Esophagus muscularis mucosa (tissue), 4 donors: ENCODE data around the gene EEF1AKMT3. TPM values are rescaled to one million over a fixed set of nuclear protein-coding genes. Genes with fewer than 3 reads are reported as not detected.

Experiments used
- DNase-seq: peaks from one replicate; pipeline ENCODE4 v3.0.0-alpha.2; 2017; ENCODE audit errors: extremely low spot score
- H3K27ac ChIP-seq, 4 donors: fragments of 200-600 bp; sonication (generic); replicated peaks in 1 of 4; 1 replicate in 3 of 4; 2 replicates in 1 of 4; pipeline ENCODE4 v1.5.1; 2016 to 2019; ENCODE audit warnings: mild to moderate bottlenecking in 1 of 4
- H3K27me3 ChIP-seq, 4 donors: fragments of 200-600 bp; sonication (generic); one replicate each; pipeline versions ENCODE4 v1.5.1 to v1.6.0; 2016 to 2019
- H3K36me3 ChIP-seq, 4 donors: fragments of 200-600 bp; sonication (generic); one replicate each; pipeline ENCODE4 v1.5.1; 2016 to 2019
- H3K4me1 ChIP-seq, 4 donors: fragments of 200-600 bp; sonication (generic); one replicate each; pipeline ENCODE4 v1.5.1; 2016 to 2019
- H3K4me3 ChIP-seq, 4 donors: fragments of 200-600 bp; sonication (generic); 1 replicate in 2 of 4; 2 replicates in 2 of 4; pipeline ENCODE4 v1.5.1; 2016 to 2019; ENCODE audit warnings: mild to moderate bottlenecking in 4 of 4, moderate library complexity in 1 of 4
- H3K9me3 ChIP-seq, 4 donors: fragments of 200-600 bp; sonication (generic); 1 replicate in 3 of 4; 2 replicates in 1 of 4; pipeline ENCODE4 v1.5.1; 2016 to 2019
- EP300 ChIP-seq: sonication (generic); formaldehyde crosslinking; IDR thresholded peaks from one replicate; pipeline ENCODE4 v1.6.1; 2017; ENCODE audit warnings: antibody characterized with exemption
- POLR2A ChIP-seq: fragments of 450-650 bp; IDR thresholded peaks from one replicate; pipeline ENCODE4 v1.6.1; 2017; ENCODE audit warnings: antibody characterized with exemption, moderate library complexity, mild to moderate bottlenecking, low read depth
- POLR2AphosphoS5 ChIP-seq, 2 donors: sonication (generic); formaldehyde crosslinking; IDR thresholded peaks; one replicate each; pipeline ENCODE4 v1.6.1; 2017; ENCODE audit warnings: antibody characterized with exemption in 2 of 2
- WGBS: methylation state at CpG from one replicate; pipeline ENCODE4 v1.1.5; 2018; 5-methylcytosine and 5-hydroxymethylcytosine counted together
- intact Hi-C: fragments of 100-400 bp; cut with DNase I; formaldehyde crosslinking; loops from one replicate; pipeline ENCODE4 v1.15.1; 2023
- total RNA-seq, 4 donors: library from RNA; depleted of rRNA; stranded (reverse); fragments of >200 nt; gene quantifications; one replicate each; pipeline versions ENCODE4 v1.1.0 to v1.2.1, GENCODE V29; 2016
- TF ChIP-seq, protein P1 (sequence below), 3 experiments: fragments of 200-600 bp in 2 of 3; fragments of 450-650 bp in 1 of 3; sonication (generic) in 2 of 3; IDR thresholded peaks; one replicate each; pipeline ENCODE4 v1.5.1; 2017 to 2019; ENCODE audit warnings: antibody characterized with exemption in 3 of 3, mild to moderate bottlenecking in 2 of 3, moderate library complexity in 1 of 3

The EEF1AKMT3 gene
- total RNA-seq, 4 donors from 2014 or later = 6.6 to 13.2 (median 10.0) TPM

DNA sequence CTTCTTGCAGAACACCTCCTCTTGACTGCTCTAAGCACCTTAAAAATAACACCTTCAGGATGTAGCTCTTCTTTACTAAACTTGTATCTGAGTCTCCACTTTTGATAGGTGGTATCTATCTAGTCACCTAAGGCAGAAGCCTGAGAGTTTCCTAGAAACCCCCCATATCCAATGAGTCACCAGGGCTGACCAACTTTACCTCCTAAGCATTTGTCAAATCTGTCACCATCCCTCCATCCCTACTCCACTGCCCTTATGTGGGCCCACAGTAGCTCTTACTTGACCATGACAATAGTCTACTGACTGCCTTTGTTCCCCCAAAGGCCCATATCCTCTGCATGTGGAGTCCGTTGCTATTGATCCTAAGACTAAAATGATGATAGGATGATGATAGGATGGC lies 30.2 kb downstream of the EEF1AKMT3 start:
- no peaks in the 10 kb centered on the region for H3K9me3 ChIP-seq
- H3K36me3 ChIP-seq = peaks cover 24 to 95% (median 86%) of the 10 kb centered on the region in 4 donors
- TF ChIP-seq, protein P1, sequence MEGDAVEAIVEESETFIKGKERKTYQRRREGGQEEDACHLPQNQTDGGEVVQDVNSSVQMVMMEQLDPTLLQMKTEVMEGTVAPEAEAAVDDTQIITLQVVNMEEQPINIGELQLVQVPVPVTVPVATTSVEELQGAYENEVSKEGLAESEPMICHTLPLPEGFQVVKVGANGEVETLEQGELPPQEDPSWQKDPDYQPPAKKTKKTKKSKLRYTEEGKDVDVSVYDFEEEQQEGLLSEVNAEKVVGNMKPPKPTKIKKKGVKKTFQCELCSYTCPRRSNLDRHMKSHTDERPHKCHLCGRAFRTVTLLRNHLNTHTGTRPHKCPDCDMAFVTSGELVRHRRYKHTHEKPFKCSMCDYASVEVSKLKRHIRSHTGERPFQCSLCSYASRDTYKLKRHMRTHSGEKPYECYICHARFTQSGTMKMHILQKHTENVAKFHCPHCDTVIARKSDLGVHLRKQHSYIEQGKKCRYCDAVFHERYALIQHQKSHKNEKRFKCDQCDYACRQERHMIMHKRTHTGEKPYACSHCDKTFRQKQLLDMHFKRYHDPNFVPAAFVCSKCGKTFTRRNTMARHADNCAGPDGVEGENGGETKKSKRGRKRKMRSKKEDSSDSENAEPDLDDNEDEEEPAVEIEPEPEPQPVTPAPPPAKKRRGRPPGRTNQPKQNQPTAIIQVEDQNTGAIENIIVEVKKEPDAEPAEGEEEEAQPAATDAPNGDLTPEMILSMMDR (IDR thresholded peaks at IDR 0.05) = no peak
- TF ChIP-seq EP300 (no peak), POLR2A (no peak), POLR2AphosphoS5 (IDR thresholded peaks at IDR 0.05) (no peak)
- 100% methylated on average over 1 of the region's 1 CpG for WGBS
- intact Hi-C loops = loop anchor here (2.0 kb wide), 1 partner anchor 104 kb away; no protein-coding TSS in a partner anchor
- no peak overlapping the region for H3K4me3 ChIP-seq
- DNase-seq = no peak
- no peaks in the 10 kb centered on the region for H3K27me3 ChIP-seq
- H3K27ac ChIP-seq = no peak overlapping the region
- H3K4me1 ChIP-seq = peaks cover 4 to 10% (median 5%) of the 10 kb centered on the region in 4 donors

DNA sequence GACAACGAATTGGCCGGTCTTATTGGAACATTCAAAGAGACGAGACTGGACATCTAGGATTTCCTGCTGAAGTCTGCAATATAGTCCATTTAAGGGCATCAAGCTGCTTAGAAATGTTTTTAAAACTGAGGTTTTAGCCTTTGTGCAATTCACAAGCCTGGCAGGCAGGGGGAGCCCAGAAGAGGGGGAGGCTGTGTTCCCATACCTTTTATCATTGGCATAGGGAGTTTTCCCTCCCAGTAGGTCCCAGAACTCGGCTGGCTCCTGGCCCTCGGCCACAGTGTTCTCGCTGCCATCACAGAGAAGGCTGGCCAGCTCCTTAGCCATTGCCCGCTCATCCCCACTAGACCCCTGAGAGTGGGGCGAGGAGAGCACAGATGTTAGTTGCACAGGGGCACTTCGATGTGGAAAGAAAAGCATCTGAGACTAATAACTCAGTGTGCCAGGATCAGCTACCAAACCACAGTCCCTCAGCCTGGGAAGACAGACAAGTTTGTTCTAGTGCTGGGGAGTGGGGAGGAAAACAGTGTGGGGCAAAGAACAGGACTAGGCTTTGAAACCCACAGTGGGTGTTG lies 31.0 kb downstream of the EEF1AKMT3 start:
- DNase-seq = no peak
- H3K36me3 ChIP-seq = peaks cover 29 to 96% (median 87%) of the 10 kb centered on the region in 4 donors

DNA sequence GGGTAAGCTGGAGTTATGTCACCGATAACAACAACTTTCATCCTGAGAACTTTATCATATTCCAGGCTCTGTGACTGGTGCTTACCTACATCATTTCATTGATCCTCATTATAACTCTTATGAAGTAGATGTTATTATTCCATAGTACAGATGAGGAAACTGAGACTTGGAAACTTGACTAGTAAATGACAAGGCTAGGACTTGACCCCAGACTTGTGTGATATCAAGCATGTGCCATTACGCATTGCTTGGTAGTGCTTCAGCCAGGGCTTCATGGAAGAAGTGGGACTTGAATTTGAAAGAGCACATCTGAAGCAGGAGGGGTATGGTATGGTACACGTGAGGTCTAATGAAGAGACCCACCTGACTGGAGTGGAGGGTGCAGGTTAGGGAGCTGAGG lies 34.3 kb downstream of the EEF1AKMT3 start:
- H3K36me3 ChIP-seq = peaks cover 20 to 96% (median 87%) of the 10 kb centered on the region in 4 donors

More for the DNA sequence above, 31.0 kb downstream of the EEF1AKMT3 start:
- Histone ChIP-seq H3K4me3 (no peak overlapping the region), H3K27me3 (no peaks in the 10 kb centered on the region), H3K9me3 (no peaks in the 10 kb centered on the region), H3K4me1 (peaks cover 4 to 10% (median 5%) of the 10 kb centered on the region in 4 donors), H3K27ac (peak overlapping the region in 3 of 4 donors; percentile 22 to 50 (median 43))
- TF ChIP-seq EP300 = no peak
- no peak for TF ChIP-seq POLR2A
- TF ChIP-seq POLR2AphosphoS5 (IDR thresholded peaks at IDR 0.05) = peak in 1 of 2 donors; percentile 41
- TF ChIP-seq, protein P1 (IDR thresholded peaks at IDR 0.05) = peak; percentile 75 to 89 (median 86)
- 43% methylated on average over 8 of the region's 9 CpGs for WGBS
- intact Hi-C loops = loop anchor here (2.0 kb wide), 1 partner anchor 103 kb away; no protein-coding TSS in a partner anchor

DNA sequence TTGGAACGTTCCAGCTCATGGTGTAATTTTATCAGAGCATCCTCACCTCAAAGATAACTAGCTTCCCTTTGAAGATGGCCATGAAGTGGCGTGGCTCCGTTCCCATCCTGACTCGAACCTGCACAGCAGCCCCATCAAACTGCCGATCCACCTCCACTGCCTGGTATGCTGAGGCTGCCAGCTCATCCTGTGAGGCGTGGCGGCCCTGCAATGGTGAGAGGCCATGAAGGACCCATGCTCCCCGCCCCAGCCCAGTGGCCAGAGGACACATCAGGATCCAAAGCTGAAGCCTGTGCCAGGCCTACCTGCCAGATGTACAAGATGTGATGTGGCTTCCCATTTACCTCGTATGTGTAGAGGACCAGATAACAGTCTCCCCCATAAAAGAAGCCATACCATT lies 34.9 kb downstream of the EEF1AKMT3 start:
- no peak overlapping the region for H3K4me3 ChIP-seq
- TF ChIP-seq POLR2A (no peak), EP300 (no peak), POLR2AphosphoS5 (IDR thresholded peaks at IDR 0.05) (no peak)
- TF ChIP-seq, protein P1 (IDR thresholded peaks at IDR 0.05) = no peak
- no peaks in the 10 kb centered on the region for H3K27me3 ChIP-seq
- no peaks in the 10 kb centered on the region for H3K9me3 ChIP-seq
- peaks cover 15 to 96% (median 87%) of the 10 kb centered on the region in 4 donors for H3K36me3 ChIP-seq
- peaks cover 4 to 15% (median 12%) of the 10 kb centered on the region in 4 donors for H3K4me1 ChIP-seq
- WGBS = 72% methylated on average over 4 of the region's 9 CpGs
- H3K27ac ChIP-seq = no peak overlapping the region
- no peak for DNase-seq
- intact Hi-C loops = no loop called here

More for the DNA sequence above, 34.3 kb downstream of the EEF1AKMT3 start:
- Histone ChIP-seq H3K27ac (no peak overlapping the region), H3K4me1 (peaks cover 4 to 15% (median 12%) of the 10 kb centered on the region in 4 donors), H3K4me3 (no peak overlapping the region), H3K9me3 (no peaks in the 10 kb centered on the region), H3K27me3 (no peaks in the 10 kb centered on the region)
- WGBS = 94% methylated on average over 3 of the region's 3 CpGs
- no peak for TF ChIP-seq EP300
- TF ChIP-seq POLR2A = no peak
- TF ChIP-seq, protein P1 (IDR thresholded peaks at IDR 0.05) = no peak
- DNase-seq = no peak
- intact Hi-C loops = no loop called here
